CD8-positive, alpha-beta memory T cell (primary cell): ENCODE data around the gene NFAM1. TPM values are rescaled to one million over a fixed set of nuclear protein-coding genes. Genes with fewer than 3 reads are reported as not detected.

Experiments used
- CTCF ChIA-PET: fragments of 350-600 bp; sonication (Branson Sonifier 250); formaldehyde crosslinking; loops from one replicate; lab custom pipeline; 2021; ENCODE audit warnings: antibody characterized with exemption; lab: Charles Lee
- POLR2A ChIA-PET: fragments of 350-600 bp; sonication (Branson Sonifier 250); formaldehyde crosslinking; loops from one replicate; lab custom pipeline; 2021; ENCODE audit warnings: antibody characterized with exemption; lab: Charles Lee
- DNase-seq, 5 donors: peaks; one replicate each; pipeline versions ENCODE4 v3.0.0 to v3.0.0-alpha.2; 2020 to 2022; ENCODE audit warnings: mixed read lengths in 1 of 5
- H3K27ac ChIP-seq: one replicate; pipeline ENCODE4 v1.7.0; 2013; ENCODE audit warnings: low read depth, mild to moderate bottlenecking, low read length, moderate library complexity
- H3K27me3 ChIP-seq: 2 replicates; pipeline ENCODE4 v1.7.0; 2013; ENCODE audit warnings: low read length, mild to moderate bottlenecking; ENCODE audit not compliant: insufficient read depth, poor library complexity, severe bottlenecking
- H3K36me3 ChIP-seq: 2 replicates; pipeline ENCODE4 v1.7.0; 2013; ENCODE audit warnings: mild to moderate bottlenecking, low read length, moderate library complexity; ENCODE audit not compliant: insufficient read depth
- H3K4me1 ChIP-seq: 2 replicates; pipeline ENCODE4 v1.7.0; 2013; ENCODE audit warnings: mild to moderate bottlenecking, low read length, moderate library complexity; ENCODE audit not compliant: insufficient read depth
- H3K4me3 ChIP-seq: 2 replicates; pipeline ENCODE4 v1.7.0; 2013; ENCODE audit warnings: mild to moderate bottlenecking, low read length
- H3K9me3 ChIP-seq: 2 replicates; pipeline ENCODE4 v1.7.0; 2013; ENCODE audit warnings: mild to moderate bottlenecking, low read length
- H3K27ac Mint-ChIP-seq, 8 donors: one replicate each; pipeline ENCODE4 v1.8.0; 2020 to 2021; ENCODE audit warnings: mixed read lengths in 8 of 8, mild to moderate bottlenecking in 6 of 8, inconsistent platforms in 3 of 8, moderate library complexity in 3 of 8
- H3K27me3 Mint-ChIP-seq, 2 donors: one replicate each; pipeline ENCODE4 v1.8.0; 2020 to 2021; ENCODE audit warnings: mixed read lengths in 2 of 2, mild to moderate bottlenecking in 1 of 2, moderate library complexity in 1 of 2
- H3K36me3 Mint-ChIP-seq, 3 donors: one replicate each; pipeline ENCODE4 v1.8.0; 2020 to 2021; ENCODE audit warnings: mixed read lengths in 3 of 3, inconsistent platforms in 1 of 3, mild to moderate bottlenecking in 1 of 3
- H3K4me1 Mint-ChIP-seq, 3 donors: one replicate each; pipeline ENCODE4 v1.8.0; 2020 to 2021; ENCODE audit warnings: mixed read lengths in 3 of 3, inconsistent platforms in 1 of 3, mild to moderate bottlenecking in 1 of 3
- H3K4me3 Mint-ChIP-seq, 7 donors: one replicate each; pipeline ENCODE4 v1.8.0; 2020 to 2021; ENCODE audit warnings: mixed read lengths in 7 of 7, mild to moderate bottlenecking in 6 of 7, moderate library complexity in 4 of 7, inconsistent platforms in 2 of 7
- H3K9me3 Mint-ChIP-seq, 5 donors: one replicate each; pipeline ENCODE4 v1.8.0; 2020 to 2022; ENCODE audit warnings: mixed read lengths in 5 of 5, mild to moderate bottlenecking in 3 of 5, moderate library complexity in 2 of 5, inconsistent platforms in 1 of 5
- polyA plus RNA-seq: library from polyadenylated mRNA; unstranded; fragments of 300-500 nt; fragmentation: Illumina TruSeq; gene quantifications from one replicate; pipeline ENCODE4 v1.2.3, GENCODE V29; 2021
- total RNA-seq, 2 experiments: library from RNA; stranded (reverse); gene quantifications; one replicate each; pipeline ENCODE4 v1.2.3, GENCODE V29; 2021

NFAM1 gene
- total and polyA plus RNA-seq, 3 experiments from 2014 or later: 0.16 to 0.31 TPM; not detected in 1

GRCh38 chr22:42343121-42343454 is 89.1 kb downstream of the NFAM1 start:
- no peaks in the 10 kb centered on the region for H3K36me3 Mint-ChIP-seq
- ChIA-PET CTCF (no interaction called here), POLR2A (no interaction called here)
- H3K27me3 ChIP-seq: no peaks in the 10 kb centered on the region
- H3K4me1 ChIP-seq: no peaks in the 10 kb centered on the region
- peak overlapping the region; percentile 68 to 91 (median 73) for H3K4me3 Mint-ChIP-seq
- H3K4me3 ChIP-seq: no peak overlapping the region
- no peaks in the 10 kb centered on the region for H3K36me3 ChIP-seq
- H3K4me1 Mint-ChIP-seq: peaks cover 5 to 6% (median 5%) of the 10 kb centered on the region in 3 donors
- H3K27me3 Mint-ChIP-seq: peaks cover 2 to 7% of the 10 kb centered on the region in 2 donors
- no peak for DNase-seq
- no peaks in the 10 kb centered on the region for H3K9me3 Mint-ChIP-seq
- H3K27ac Mint-ChIP-seq: peak overlapping the region in 2 of 8 donors; percentile 22 to 47
- no peaks in the 10 kb centered on the region for H3K9me3 ChIP-seq
- H3K27ac ChIP-seq: no peak overlapping the region

- ChIA-PET CTCF (no interaction called here), POLR2A (no interaction called here)
- Mint-ChIP-seq H3K36me3 (no peaks in the 10 kb centered on the region), H3K27ac (peak overlapping the region in 1 of 8 donors; percentile 22), H3K4me3 (peak overlapping the region; percentile 68 to 91 (median 73)), H3K27me3 (peaks cover 2 to 7% of the 10 kb centered on the region in 2 donors), H3K4me1 (peaks cover 5 to 6% (median 5%) of the 10 kb centered on the region in 3 donors), H3K9me3 (no peaks in the 10 kb centered on the region)
- no peaks in the 10 kb centered on the region for H3K9me3 ChIP-seq
- DNase-seq: no peak
- H3K4me3 ChIP-seq: no peak overlapping the region
- no peaks in the 10 kb centered on the region for H3K27me3 ChIP-seq
- no peaks in the 10 kb centered on the region for H3K36me3 ChIP-seq
- H3K27ac ChIP-seq: no peak overlapping the region
- H3K4me1 ChIP-seq: no peaks in the 10 kb centered on the region
These were observed 89.6 kb downstream of the NFAM1 start for GRCh38 chr22:42342426-42343120.

- Mint-ChIP-seq H3K36me3 (no peaks in the 10 kb centered on the region), H3K4me1 (peaks cover 5 to 6% (median 6%) of the 10 kb centered on the region in 3 donors), H3K27ac (peak overlapping the region in 2 of 8 donors; percentile 29 to 33), H3K27me3 (peaks cover 1 to 7% of the 10 kb centered on the region in 2 donors), H3K9me3 (no peaks in the 10 kb centered on the region), H3K4me3 (peak overlapping the region; percentile 44 to 87 (median 57))
- CTCF ChIA-PET: no interaction called here
- no peak overlapping the region for H3K27ac ChIP-seq
- no peaks in the 10 kb centered on the region for H3K9me3 ChIP-seq
- DNase-seq: no peak
- H3K4me3 ChIP-seq: no peak overlapping the region
- POLR2A ChIA-PET: no interaction called here
- H3K36me3 ChIP-seq: no peaks in the 10 kb centered on the region
- no peaks in the 10 kb centered on the region for H3K27me3 ChIP-seq
- H3K4me1 ChIP-seq: no peaks in the 10 kb centered on the region
These were observed 90.4 kb downstream of the NFAM1 start for GRCh38 chr22:42341779-42342178.

GRCh38 chr22:42340829-42341383 is 91.3 kb downstream of the NFAM1 start:
- ChIA-PET CTCF (no interaction called here), POLR2A (no interaction called here)
- no peak for DNase-seq
- H3K9me3 ChIP-seq: no peaks in the 10 kb centered on the region
- H3K27me3 ChIP-seq: no peaks in the 10 kb centered on the region
- H3K27ac ChIP-seq: no peak overlapping the region
- H3K4me3 Mint-ChIP-seq: peak overlapping the region in 1 of 7 donors; percentile 78
- peaks cover 2 to 7% of the 10 kb centered on the region in 2 donors for H3K27me3 Mint-ChIP-seq
- H3K4me1 ChIP-seq: no peaks in the 10 kb centered on the region
- no peaks in the 10 kb centered on the region for H3K36me3 Mint-ChIP-seq
- H3K9me3 Mint-ChIP-seq: no peaks in the 10 kb centered on the region
- H3K36me3 ChIP-seq: no peaks in the 10 kb centered on the region
- no peak overlapping the region for H3K4me3 ChIP-seq
- peaks cover 5 to 6% (median 6%) of the 10 kb centered on the region in 3 donors for H3K4me1 Mint-ChIP-seq
- no peak overlapping the region for H3K27ac Mint-ChIP-seq

GRCh38 chr22:42340150-42340549 is 92.1 kb downstream of the NFAM1 start:
- H3K36me3 Mint-ChIP-seq: no peaks in the 10 kb centered on the region
- no peaks in the 10 kb centered on the region for H3K9me3 ChIP-seq
- no peaks in the 10 kb centered on the region for H3K4me1 ChIP-seq
- CTCF ChIA-PET: no interaction called here
- H3K9me3 Mint-ChIP-seq: no peaks in the 10 kb centered on the region
- no peak overlapping the region for H3K27ac Mint-ChIP-seq
- POLR2A ChIA-PET: no interaction called here
- peaks cover 2 to 7% of the 10 kb centered on the region in 2 donors for H3K27me3 Mint-ChIP-seq
- H3K4me1 Mint-ChIP-seq: peaks cover 6 to 8% (median 6%) of the 10 kb centered on the region in 3 donors
- H3K4me3 ChIP-seq: no peak overlapping the region
- H3K36me3 ChIP-seq: no peaks in the 10 kb centered on the region
- DNase-seq: no peak
- no peak overlapping the region for H3K27ac ChIP-seq
- H3K4me3 Mint-ChIP-seq: peak overlapping the region in 1 of 7 donors; percentile 27
- no peaks in the 10 kb centered on the region for H3K27me3 ChIP-seq

- Histone ChIP-seq H3K9me3 (no peaks in the 10 kb centered on the region), H3K4me1 (no peaks in the 10 kb centered on the region), H3K36me3 (no peaks in the 10 kb centered on the region), H3K27me3 (no peaks in the 10 kb centered on the region), H3K4me3 (no peak overlapping the region), H3K27ac (no peak overlapping the region)
- Mint-ChIP-seq H3K36me3 (no peaks in the 10 kb centered on the region), H3K4me1 (peaks cover 6 to 9% (median 6%) of the 10 kb centered on the region in 3 donors), H3K4me3 (no peak overlapping the region), H3K9me3 (no peaks in the 10 kb centered on the region), H3K27me3 (peaks cover 2 to 7% of the 10 kb centered on the region in 2 donors), H3K27ac (no peak overlapping the region)
- POLR2A ChIA-PET: no interaction called here
- CTCF ChIA-PET: no interaction called here
- no peak for DNase-seq
These were observed 93.7 kb downstream of the NFAM1 start for GRCh38 chr22:42338479-42338878.

GRCh38 chr22:42337356-42337755 is 94.8 kb downstream of the NFAM1 start:
- Mint-ChIP-seq H3K4me1 (peaks cover 0 to 4% (median 3%) of the 10 kb centered on the region in 3 donors), H3K27me3 (peaks cover 2 to 4% of the 10 kb centered on the region in 2 donors), H3K27ac (peak overlapping the region in 2 of 8 donors; percentile 48 to 81), H3K36me3 (no peaks in the 10 kb centered on the region), H3K4me3 (no peak overlapping the region), H3K9me3 (no peaks in the 10 kb centered on the region)
- no peaks in the 10 kb centered on the region for H3K9me3 ChIP-seq
- H3K27me3 ChIP-seq: no peaks in the 10 kb centered on the region
- H3K36me3 ChIP-seq: no peaks in the 10 kb centered on the region
- DNase-seq: no peak
- no peak overlapping the region for H3K27ac ChIP-seq
- CTCF ChIA-PET: no interaction called here
- POLR2A ChIA-PET: no interaction called here
- no peaks in the 10 kb centered on the region for H3K4me1 ChIP-seq
- H3K4me3 ChIP-seq: no peak overlapping the region

GRCh38 chr22:42336527-42337227 is 95.5 kb downstream of the NFAM1 start:
- no peaks in the 10 kb centered on the region for H3K9me3 Mint-ChIP-seq
- no peaks in the 10 kb centered on the region for H3K36me3 ChIP-seq
- H3K27me3 ChIP-seq: no peaks in the 10 kb centered on the region
- H3K4me1 ChIP-seq: no peaks in the 10 kb centered on the region
- H3K4me3 ChIP-seq: no peak overlapping the region
- H3K9me3 ChIP-seq: no peaks in the 10 kb centered on the region
- H3K36me3 Mint-ChIP-seq: no peaks in the 10 kb centered on the region
- DNase-seq: no peak
- peaks cover 4 to 9% (median 5%) of the 10 kb centered on the region in 3 donors for H3K4me1 Mint-ChIP-seq
- ChIA-PET POLR2A (no interaction called here), CTCF (no interaction called here)
- no peak overlapping the region for H3K27ac ChIP-seq
- H3K27me3 Mint-ChIP-seq: peaks cover 0 to 2% of the 10 kb centered on the region in 2 donors
- peak overlapping the region in 4 of 8 donors; percentile 3 to 48 (median 39) for H3K27ac Mint-ChIP-seq
- no peak overlapping the region for H3K4me3 Mint-ChIP-seq
